NCI-H1436 treated with DMSO at 0.1 percent for 48 hours (cell line): Measurements from ENCODE around the gene MOXD1.

Experiments
- DNase-seq: peaks from one replicate; lab custom pipeline; 2025; lab: John Stamatoyannopoulos, UW

The MOXD1 gene

GRCh38 chr6:132400883-132401617, at the start of gene MOXD1:
Gene MOXD1 (minus strand): TSS chr6:132401475. CDS start chr6:132401426, 49 bp downstream.
- no peak for DNase-seq

DNA sequence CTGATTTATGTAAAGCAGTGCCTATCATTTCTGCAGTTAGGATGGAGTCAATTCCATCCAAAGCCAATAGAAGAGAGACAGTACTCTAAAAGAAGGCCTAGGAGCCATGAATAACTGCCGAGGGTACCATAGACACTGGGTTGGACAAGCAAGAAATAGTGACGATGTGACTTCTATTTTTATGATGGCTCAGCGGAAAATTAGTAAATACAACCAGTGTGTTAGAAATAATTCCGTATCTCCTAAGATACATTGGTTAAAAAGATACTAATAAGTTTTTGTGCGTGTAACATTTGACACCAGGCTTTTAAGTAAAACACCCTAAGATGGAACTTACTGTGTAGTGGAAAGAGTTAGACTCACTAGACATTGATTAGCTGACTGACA, 45.6 kb upstream of the MOXD1 start:
- DNase-seq: no peak

DNA sequence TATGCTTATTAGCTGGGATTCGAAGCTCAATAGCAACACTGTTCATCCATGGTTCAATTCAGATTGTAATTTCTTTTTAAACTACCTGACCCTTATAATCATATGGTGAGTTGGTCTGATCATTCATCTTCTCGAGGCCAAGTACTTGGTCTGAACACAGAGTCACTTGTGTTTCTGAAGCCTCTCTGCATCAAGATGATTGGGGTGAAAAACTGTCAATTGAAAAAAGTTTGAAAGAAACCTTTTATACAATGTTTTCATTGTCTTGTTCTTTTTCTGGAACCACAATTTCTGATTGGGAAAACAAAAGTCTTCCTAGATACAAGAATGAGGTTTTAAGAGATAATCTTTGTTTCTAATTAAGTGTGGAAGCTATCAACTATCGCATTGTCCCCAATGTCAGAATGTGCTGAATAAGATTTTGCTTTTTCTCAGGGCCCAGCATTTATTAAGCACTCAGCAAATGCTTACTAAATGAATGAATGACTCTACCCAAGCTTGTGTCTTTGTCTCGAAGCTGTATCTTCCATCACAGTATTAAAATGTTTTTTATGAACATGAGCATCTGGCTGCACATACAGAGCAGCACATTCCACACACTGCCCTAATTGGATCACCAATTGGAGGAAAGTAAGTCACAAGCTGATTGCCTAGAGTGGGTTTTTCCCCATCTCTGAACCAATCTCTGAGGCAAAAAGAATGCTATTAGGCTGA, 45.0 kb upstream of the MOXD1 start:
- no peak for DNase-seq

DNA sequence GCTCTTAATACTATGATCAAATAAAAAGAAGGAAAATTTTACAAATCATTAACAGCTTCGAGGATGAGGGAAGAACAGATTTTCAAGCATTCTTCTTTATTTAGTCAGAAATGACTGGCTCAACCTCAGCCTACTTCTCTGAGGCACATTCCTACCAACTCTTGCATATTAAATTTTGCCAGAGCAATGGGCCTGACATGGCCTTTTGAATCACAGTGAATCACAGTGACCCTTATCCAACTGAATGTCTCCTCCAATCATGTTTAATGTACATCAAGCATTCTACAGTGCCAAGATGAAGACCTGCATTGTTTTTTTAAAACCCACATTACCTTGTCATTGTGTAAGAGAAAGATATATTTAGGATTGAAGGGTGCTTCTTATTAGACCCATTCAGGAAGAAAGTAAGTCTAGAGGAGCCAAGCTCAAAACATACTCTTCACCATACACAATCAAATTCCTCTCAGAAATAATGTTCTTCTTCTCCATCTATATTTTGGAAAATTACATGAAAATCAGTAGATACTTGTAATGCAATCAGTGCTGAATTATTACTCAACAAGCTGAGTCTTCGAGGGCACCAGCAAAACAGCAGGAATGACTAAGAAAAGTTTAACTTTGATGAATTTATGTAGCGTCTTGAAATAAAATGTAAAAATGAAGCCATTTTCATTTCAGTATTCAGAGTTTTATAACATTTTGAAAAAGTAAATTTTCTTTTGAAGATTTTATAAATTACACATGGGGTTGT, 44.1 kb upstream of the MOXD1 start:
- no peak for DNase-seq

DNA sequence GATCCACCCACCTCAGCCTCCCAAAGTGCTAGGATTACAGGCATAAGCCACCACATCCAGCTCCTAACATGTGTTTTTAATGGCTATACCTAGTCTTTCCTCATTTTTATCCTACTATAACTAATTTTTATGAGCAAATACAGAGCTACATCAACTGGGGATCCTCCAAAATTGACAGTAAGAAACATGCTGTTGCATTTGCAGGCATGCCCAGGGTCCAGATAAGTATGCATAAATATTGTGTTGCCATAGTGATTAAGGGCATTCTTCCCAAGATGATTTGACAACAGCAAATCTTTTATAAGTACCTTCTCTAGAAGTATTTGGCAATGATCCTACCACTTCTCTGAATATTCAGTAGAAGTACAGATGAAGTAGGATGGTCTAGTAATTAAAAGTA, 41.9 kb upstream of the MOXD1 start:
- no peak for DNase-seq

DNA sequence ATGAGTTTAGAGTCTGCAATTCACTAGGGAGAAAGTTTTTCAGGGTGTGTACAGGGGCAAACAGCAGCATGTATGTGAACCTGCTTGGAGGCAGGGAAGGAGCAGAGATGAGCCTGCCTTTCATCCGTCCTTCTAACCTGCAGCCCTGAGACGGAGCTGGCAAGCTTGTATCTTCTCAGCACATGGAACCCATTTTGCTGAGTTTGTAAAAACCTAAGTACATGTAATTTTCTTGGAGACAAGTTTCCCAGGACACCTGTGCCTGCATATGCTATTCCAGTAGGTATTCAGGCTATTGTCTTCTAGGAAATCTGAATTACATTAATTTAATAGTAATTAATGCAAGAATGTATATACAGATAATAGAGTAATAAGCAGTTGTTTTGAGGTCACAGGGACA, 28.8 kb upstream of the MOXD1 start:
- no peak for DNase-seq

DNA sequence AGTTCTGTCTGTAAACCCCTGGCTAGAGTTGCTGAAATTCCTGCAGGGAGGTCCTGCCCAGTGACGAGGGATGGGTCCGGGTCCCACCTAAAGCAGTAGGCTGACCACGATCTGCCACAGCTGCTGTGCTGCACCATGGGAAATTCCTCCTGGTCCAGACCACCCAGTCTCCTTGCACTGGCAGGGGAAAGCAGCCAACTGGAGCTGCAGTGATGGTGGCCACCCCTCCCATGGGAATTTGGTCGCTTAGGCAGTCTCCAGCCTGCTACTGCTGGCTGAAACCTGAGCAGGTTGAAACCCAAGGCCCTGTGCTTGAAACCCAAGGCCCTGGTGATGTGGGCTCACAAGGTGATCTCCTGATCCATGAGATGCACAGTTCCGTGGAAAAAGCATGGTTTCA, 23.9 kb upstream of the MOXD1 start:
- DNase-seq: no peak

- no peak for DNase-seq
These were observed 22.6 kb upstream of the MOXD1 start for GRCh38 chr6:132423839-132424238.

DNA sequence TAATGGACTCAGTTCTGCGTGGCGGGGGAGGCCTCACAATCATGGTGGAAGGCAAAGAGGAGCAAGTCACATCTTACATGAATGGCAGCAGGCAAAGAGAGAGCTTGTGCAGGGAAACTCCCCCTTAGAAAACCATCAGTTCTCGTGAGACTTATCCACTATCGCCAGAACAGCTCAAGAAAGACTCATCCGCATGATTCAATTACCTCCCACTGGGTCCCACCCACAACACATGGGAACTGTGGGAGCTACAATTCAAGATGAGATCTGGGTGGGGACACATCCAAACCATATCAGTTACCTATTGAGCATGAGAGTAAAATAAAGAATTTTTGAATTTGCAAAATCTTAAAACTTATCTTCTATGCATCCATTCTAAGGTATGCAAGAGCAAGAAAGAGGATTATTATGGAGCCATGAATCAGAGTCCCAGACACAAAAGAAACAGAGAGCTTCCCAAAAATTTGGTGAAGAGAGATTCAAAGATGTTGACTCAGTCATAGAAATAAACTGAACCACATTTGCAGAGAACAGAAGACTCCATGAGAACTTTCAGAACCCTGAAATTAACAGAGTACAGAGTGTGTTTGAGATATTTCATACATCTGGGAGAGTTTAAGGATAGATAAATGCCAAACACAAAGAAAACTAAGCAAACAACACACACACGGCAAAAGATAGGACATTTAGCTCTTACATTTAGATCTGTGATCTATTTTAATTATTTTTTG, 17.1 kb upstream of the MOXD1 start:
- DNase-seq: no peak

DNA sequence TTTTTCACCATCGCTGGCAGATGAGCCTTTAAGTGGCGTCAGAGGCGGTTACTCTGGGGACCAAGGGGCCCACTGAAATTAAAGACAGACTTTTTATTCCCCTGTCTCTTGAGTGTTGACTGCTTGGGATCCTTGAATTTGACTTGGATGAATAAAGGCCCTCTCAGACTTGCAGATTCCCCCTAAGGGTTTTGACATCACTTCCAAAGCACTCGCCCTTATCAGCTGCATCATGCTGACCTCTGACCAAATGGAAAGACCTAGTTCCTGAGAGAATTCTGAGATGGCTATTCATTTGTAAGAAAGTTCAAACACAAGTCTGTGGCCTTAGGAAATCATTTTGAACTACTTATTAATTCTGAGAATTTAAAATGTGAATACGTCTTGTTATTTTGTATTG, 13.5 kb upstream of the MOXD1 start:
- DNase-seq: no peak

DNA sequence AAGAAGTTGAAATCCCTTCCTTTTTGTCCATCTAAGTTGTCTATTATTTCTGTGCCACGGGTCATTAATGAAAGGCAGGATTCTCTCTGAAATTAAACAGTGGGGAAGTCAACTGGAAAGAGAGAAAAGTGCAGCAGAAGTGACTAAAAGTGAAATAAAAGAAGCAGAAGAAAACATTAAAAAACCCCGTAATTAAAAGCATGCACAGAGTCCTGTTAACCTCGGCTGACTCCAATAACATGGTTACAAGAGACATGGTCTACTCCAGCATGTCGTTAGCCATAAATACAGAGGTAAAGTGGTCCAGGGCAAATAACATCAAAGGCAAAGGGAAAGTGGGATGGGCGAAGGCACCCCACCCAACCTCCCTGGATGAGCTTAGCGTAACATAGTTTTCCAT, 13.0 kb upstream of the MOXD1 start:
- DNase-seq: no peak

DNA sequence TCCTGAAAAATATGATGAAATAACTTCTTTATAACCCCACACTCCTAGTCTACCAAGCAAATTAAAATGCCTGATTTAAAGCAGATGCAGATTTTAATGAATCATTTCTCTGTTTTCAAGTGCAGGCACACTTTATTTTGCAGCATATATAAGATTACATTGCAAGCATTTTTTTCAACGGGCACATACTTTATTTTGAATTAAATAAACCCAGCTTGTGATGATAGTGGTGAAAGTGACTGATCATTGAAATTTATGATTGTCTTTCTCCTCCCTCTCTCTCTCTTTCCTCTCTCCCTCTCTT, 12.2 kb upstream of the MOXD1 start:
- no peak for DNase-seq

- no peak for DNase-seq
These were observed 11.6 kb upstream of the MOXD1 start for GRCh38 chr6:132412656-132413498.

GRCh38 chr6:132411296-132411695, 10.0 kb upstream of the MOXD1 start:
- DNase-seq: no peak

- no peak for DNase-seq
These were observed 9.6 kb upstream of the MOXD1 start for GRCh38 chr6:132410830-132411229.

- DNase-seq: no peak
These were observed 4.1 kb upstream of the MOXD1 start for GRCh38 chr6:132405143-132405915.

DNA sequence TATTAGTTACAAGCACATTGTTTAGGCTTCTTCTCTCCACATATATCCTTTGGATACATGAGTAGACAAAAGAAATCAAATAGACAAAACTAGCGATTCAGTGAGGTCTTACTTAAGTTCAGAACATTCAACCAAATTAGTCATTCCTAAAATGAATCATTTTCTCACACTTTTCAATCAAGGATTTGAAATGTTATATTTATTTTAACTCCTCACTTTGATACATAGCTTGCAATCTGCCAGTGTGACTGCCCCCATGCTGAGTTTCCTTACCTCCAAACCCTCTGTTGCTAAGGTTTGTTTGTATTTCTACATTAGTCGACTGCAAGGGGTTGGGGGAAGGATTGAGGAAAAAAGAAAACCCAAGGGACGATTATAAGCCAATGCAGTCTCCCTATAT, 3.5 kb upstream of the MOXD1 start:
- DNase-seq: no peak

DNA sequence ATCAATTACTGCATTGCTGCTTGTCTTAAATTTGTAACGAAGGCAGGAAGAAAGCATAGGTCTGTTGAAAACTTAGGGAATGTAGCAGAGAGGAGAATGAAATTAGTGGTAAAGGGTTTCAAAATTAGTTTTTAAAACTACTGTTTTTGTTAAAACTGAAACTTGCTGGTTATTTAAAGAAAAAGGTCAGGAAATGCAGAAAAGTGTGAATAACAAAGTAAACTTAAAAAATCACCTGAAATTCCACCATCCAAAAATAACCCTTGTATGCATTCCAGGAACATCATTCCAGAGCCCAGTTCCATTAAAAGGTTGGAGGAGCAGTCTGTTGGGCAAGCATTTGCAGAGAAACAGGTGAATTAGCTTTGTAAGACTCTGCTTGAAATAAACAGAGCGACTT, 3.1 kb upstream of the MOXD1 start:
- DNase-seq: no peak

- no peak for DNase-seq
These were observed 477 bp upstream of the MOXD1 start for GRCh38 chr6:132401618-132402285.

- DNase-seq: no peak
These were observed 756 bp downstream of the MOXD1 start for GRCh38 chr6:132400555-132400882.
